Left ventricle myocardium inferior (tissue), 1 donor: Measurements from ENCODE around the gene BMP7. TPM values are rescaled to one million over a fixed set of nuclear protein-coding genes. Genes with fewer than 3 reads are reported as not detected.

Source experiments
- DNase-seq: peaks from one replicate; pipeline ENCODE4 v3.0.0-alpha.2; 2020
- H3K27ac ChIP-seq: fragments of 200-600 bp; replicated peaks from 2 replicates; pipeline ENCODE4 v1.8.0; 2021
- H3K27me3 ChIP-seq: fragments of 200-600 bp; 2 replicates; pipeline ENCODE4 v1.8.0; 2021; ENCODE audit warnings: low read depth
- H3K36me3 ChIP-seq: fragments of 200-600 bp; 2 replicates; pipeline ENCODE4 v1.8.0; 2021
- H3K4me1 ChIP-seq: fragments of 200-600 bp; 2 replicates; pipeline ENCODE4 v1.8.0; 2021
- H3K4me3 ChIP-seq: fragments of 200-600 bp; 2 replicates; pipeline ENCODE4 v1.8.0; 2021; ENCODE audit warnings: mild to moderate bottlenecking, moderate library complexity
- H3K9me3 ChIP-seq: fragments of 200-600 bp; replicated peaks from 2 replicates; pipeline ENCODE4 v1.8.0; 2021
- intact Hi-C: fragments of 100-400 bp; cut with micrococcal nuclease; formaldehyde crosslinking; loops from one replicate; pipeline ENCODE4 v1.11.0; 2022
- total RNA-seq: library from RNA; stranded (reverse); fragmentation: NEBNext Ultra II Directional; extraction: Animal tissue kit (Norgen Biotek cat#: 25700); gene quantifications from one replicate; pipeline ENCODE4 v1.2.1, GENCODE V29; 2021
- TF ChIP-seq, protein P1 (sequence below): fragments of 200-600 bp; IDR thresholded peaks from 2 replicates; pipeline ENCODE4 v1.8.0; 2021; ENCODE audit warnings: antibody characterized with exemption, mild to moderate bottlenecking, borderline replicate concordance
- donor health status: DM: no; HTN: yes; CAD: no; lungs with severe emphysema.

The BMP7 gene
- total RNA-seq, 1 donor from 2014 or later, result 19.9 TPM

DNA sequence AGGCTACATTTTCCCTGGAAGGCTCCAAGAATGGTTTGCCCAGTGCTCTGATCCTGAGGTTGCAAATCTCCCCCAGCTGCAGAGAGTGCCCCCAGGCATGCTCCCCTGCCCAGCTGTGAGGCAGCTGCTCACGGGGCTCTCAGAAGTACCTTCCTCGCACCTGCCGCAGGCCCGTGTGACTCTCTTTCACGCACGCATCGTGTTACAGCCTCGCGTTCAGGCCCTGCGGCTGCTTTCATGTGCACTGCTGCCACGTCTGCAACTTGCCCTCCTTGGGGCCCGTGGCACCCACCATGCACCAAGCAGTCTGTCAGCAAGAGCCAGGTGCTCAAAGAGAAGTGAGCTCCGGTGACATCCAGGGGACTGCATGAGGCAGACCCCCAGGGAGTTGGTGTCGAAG, 34.6 kb upstream of the BMP7 start:
- H3K36me3 ChIP-seq, result no peaks in the 10 kb centered on the region
- no peaks in the 10 kb centered on the region for H3K4me1 ChIP-seq
- intact Hi-C loops, result no loop called here
- TF ChIP-seq, protein P1, sequence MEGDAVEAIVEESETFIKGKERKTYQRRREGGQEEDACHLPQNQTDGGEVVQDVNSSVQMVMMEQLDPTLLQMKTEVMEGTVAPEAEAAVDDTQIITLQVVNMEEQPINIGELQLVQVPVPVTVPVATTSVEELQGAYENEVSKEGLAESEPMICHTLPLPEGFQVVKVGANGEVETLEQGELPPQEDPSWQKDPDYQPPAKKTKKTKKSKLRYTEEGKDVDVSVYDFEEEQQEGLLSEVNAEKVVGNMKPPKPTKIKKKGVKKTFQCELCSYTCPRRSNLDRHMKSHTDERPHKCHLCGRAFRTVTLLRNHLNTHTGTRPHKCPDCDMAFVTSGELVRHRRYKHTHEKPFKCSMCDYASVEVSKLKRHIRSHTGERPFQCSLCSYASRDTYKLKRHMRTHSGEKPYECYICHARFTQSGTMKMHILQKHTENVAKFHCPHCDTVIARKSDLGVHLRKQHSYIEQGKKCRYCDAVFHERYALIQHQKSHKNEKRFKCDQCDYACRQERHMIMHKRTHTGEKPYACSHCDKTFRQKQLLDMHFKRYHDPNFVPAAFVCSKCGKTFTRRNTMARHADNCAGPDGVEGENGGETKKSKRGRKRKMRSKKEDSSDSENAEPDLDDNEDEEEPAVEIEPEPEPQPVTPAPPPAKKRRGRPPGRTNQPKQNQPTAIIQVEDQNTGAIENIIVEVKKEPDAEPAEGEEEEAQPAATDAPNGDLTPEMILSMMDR, result no peak
- H3K9me3 ChIP-seq, result no peaks in the 10 kb centered on the region
- H3K27me3 ChIP-seq, result peaks cover 32% of the 10 kb centered on the region
- H3K4me3 ChIP-seq, result no peak overlapping the region
- no peak overlapping the region for H3K27ac ChIP-seq
- DNase-seq, result no peak

- Histone ChIP-seq H3K4me3 (no peak overlapping the region), H3K36me3 (no peaks in the 10 kb centered on the region), H3K4me1 (peaks cover 6% of the 10 kb centered on the region), H3K27ac (no peak overlapping the region), H3K27me3 (peaks cover 38% of the 10 kb centered on the region), H3K9me3 (no peaks in the 10 kb centered on the region)
- DNase-seq, result no peak
- TF ChIP-seq, protein P1, result no peak
- intact Hi-C loops, result no loop called here
These were observed 32.0 kb upstream of the BMP7 start for GRCh38 chr20:57298457-57298856.

- no peak overlapping the region for H3K27ac ChIP-seq
- peaks cover 6% of the 10 kb centered on the region for H3K4me1 ChIP-seq
- TF ChIP-seq, protein P1, result no peak
- no peaks in the 10 kb centered on the region for H3K9me3 ChIP-seq
- no peaks in the 10 kb centered on the region for H3K36me3 ChIP-seq
- DNase-seq, result no peak
- H3K4me3 ChIP-seq, result no peak overlapping the region
- intact Hi-C loops, result no loop called here
- peaks cover 48% of the 10 kb centered on the region for H3K27me3 ChIP-seq
These were observed 28.1 kb upstream of the BMP7 start for GRCh38 chr20:57294550-57294949.

DNA sequence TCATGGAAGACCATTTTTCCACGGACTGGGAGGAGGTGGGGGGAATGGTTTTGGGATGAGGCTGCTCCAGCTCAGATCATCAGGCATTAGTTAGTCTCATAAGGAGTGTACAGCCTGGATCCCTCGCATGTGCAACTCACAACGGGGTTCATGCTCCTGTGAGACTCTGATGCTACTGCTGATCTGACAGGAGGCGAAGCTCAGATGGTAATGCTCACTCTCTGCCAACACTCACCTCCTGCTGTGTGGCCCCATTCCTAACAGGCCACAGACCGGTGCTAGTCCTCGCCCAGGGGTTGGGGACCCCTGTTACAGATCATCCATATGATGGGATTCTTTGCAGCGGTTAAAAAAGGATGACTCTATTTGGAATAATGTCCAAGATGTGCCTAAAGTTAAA, 27.6 kb upstream of the BMP7 start:
- H3K4me1 ChIP-seq, result peaks cover 6% of the 10 kb centered on the region
- no peaks in the 10 kb centered on the region for H3K9me3 ChIP-seq
- no peak for DNase-seq
- H3K27me3 ChIP-seq, result peaks cover 54% of the 10 kb centered on the region
- H3K27ac ChIP-seq, result no peak overlapping the region
- intact Hi-C loops, result no loop called here
- H3K4me3 ChIP-seq, result no peak overlapping the region
- TF ChIP-seq, protein P1, result no peak
- H3K36me3 ChIP-seq, result no peaks in the 10 kb centered on the region

DNA sequence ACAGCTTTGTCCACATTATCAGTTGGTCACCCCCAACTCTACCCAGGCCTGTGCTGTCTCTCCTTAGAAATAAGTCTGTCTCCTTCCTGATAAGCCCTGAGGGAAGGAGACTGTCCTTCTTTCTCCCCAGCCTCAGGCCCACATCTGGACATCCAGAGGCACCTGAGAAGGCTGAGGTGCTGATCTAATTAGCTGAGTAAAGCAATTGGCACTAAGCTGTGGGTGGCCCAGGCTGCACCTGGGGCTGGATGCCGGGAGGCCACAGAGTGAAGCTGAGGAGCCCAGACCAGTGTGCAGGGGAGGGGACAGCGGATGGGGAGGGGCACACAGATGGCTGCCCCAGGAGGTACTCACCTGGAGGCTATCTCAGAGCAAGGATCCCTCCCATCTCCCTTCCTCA, 26.2 kb upstream of the BMP7 start:
- intact Hi-C loops, result no loop called here
- H3K36me3 ChIP-seq, result no peaks in the 10 kb centered on the region
- no peak overlapping the region for H3K4me3 ChIP-seq
- DNase-seq, result no peak
- H3K4me1 ChIP-seq, result peaks cover 6% of the 10 kb centered on the region
- peaks cover 68% of the 10 kb centered on the region for H3K27me3 ChIP-seq
- H3K9me3 ChIP-seq, result no peaks in the 10 kb centered on the region
- TF ChIP-seq, protein P1, result no peak
- H3K27ac ChIP-seq, result no peak overlapping the region

DNA sequence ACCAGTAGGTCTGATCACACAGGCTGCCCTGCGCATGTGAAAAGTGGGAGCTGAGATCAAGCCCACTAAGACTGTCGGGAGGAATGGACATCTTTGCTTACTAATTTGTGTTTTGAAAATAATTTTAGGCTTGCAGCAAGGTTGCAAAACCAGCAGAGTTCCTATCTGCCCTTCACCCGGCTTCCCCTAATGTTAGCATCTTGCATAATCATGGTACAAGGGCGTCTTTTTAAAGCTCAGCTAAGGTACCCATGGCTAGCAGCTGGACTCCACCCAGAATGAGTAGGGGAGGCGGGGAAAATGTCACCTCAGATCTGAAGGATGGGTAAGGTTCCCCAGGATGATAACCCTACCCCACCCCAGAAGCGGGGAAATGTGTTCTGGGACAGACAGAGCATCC, 25.3 kb upstream of the BMP7 start:
- intact Hi-C loops, result no loop called here
- DNase-seq, result no peak
- Histone ChIP-seq H3K27me3 (peaks cover 77% of the 10 kb centered on the region), H3K9me3 (no peaks in the 10 kb centered on the region), H3K4me3 (no peak overlapping the region), H3K36me3 (no peaks in the 10 kb centered on the region), H3K4me1 (peaks cover 10% of the 10 kb centered on the region), H3K27ac (no peak overlapping the region)
- TF ChIP-seq, protein P1, result no peak
